ENCODE measurements around the gene P2RY12.
A peak's percentile ranks its signal among the peaks of the same experiment; 100 is the strongest.

The P2RY12 gene

GRCh38 chr3:151384741-151385174, at the start of gene P2RY12:
Gene P2RY12, minus strand, starts transcription at chr3:151384753. Its CDS starts 45,908 bp downstream, at chr3:151338845.
- no peak for DNase-seq (ENCODE audit: low read depth)

DNA sequence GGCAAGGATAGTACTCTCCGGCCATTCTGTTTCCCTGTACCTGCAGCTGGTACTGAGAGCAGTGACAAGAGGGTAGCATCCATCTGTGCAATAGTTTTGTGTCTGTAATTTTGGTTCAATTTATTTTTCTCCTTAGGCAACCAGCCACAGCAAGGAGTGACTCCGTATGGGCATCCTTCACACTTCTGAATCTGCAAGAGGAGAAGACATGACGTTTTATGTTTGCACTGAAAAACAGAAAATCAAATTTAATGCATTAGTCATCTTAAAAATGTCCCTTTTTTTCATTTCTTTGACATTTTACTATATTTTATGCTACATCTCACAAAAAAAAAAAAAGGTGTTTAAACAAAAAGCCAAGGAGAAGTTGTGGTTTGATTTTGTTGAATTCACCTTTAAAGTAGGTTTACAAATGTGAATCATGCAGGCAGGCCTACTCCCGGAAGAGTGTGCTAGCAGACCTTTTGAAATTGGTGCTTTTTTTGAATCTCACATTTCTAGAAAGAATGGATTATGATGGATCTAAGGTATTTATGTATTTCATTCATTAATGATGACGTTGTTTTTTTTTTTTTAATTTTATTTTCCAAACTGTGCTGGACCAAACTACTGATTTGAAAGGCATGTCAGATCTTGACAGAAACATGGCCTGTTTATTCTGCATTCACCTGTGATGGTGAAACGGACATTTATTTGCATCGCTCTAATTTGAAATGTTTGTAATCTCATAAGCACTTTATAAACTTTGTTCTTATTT, 48.2 kb upstream of the P2RY12 start:
- no peak for DNase-seq (ENCODE audit: low read depth)

DNA sequence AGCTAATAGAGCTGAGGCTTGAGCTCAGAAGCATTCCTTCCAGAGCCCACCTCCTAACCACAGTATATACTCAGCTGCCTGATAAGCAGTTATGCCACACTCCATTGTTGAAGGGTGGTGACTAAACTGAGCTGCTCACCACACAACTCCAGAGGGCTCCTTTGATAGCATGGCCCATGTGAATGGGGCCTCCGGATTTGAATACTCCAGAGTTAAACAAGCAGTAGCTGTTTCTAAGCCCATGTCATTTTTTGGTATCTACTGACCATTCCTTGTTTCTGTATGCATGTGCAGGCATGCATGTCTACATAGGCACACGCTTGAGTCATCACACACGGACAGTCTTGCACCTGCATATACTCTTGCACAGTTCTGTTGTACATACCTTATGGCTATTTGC, 47.4 kb upstream of the P2RY12 start:
- DNase-seq (ENCODE audit: low read depth), result no peak

DNA sequence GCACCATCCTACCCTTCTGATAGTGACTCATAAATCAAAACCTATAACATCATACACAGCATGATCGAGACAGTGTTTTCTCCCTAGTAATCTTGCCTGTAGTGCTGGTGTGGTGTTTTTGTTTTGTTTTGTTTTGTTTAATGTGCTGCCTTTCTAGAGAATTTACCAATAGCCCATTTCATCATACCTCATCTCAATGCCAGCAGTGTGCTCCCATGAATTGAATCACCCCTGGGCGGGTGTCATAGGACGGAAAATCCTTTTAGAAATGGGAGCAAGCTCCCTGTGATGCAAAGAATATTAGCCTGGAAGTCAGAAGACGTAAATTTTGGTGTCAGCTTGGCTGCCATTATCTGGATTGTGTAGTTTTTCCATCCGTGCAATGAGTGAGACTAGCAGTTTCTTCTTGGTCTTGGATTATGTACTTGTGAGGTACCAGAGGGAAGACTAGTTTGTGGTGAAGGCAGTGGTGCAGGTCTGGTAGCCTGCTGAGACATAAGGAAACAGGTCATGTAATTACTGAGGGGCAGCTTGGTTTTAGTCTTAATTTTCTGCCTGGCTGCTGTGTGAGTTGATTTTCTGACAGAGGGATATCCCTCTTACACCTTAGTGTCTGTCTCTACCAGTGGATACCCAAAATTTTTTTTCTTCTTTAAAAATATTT, 46.4 kb upstream of the P2RY12 start:
- peak; percentile 2 for DNase-seq (ENCODE audit: low read depth)

GRCh38 chr3:151428386-151428785, 43.8 kb upstream of the P2RY12 start:
- no peak for DNase-seq (ENCODE audit: low read depth)

- no peak for DNase-seq (ENCODE audit: low read depth)
Observed at GRCh38 chr3:151426341-151426657, 41.7 kb upstream of the P2RY12 start.

GRCh38 chr3:151425627-151426340, 41.2 kb upstream of the P2RY12 start:
- DNase-seq (ENCODE audit: low read depth), result no peak

DNA sequence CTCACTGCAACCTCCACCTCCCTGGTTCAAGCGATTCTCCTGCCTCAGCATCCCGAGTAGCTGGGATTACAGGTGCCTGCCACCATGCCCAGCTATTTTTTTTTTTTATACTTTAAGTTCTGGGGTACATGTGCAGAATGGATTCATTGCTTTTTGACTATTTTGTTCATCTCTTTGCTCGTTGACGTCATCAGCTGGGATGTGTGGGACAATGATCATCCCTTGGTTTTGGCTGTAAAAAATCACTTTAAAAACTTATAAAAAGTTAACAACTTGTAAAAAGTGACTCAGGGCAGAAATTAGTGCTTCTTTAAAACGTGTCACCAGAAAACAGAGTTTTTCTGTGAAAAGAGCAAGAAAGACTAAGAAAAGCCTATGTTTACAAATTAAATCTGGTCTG, 38.5 kb upstream of the P2RY12 start:
- no peak for DNase-seq (ENCODE audit: low read depth)

DNA sequence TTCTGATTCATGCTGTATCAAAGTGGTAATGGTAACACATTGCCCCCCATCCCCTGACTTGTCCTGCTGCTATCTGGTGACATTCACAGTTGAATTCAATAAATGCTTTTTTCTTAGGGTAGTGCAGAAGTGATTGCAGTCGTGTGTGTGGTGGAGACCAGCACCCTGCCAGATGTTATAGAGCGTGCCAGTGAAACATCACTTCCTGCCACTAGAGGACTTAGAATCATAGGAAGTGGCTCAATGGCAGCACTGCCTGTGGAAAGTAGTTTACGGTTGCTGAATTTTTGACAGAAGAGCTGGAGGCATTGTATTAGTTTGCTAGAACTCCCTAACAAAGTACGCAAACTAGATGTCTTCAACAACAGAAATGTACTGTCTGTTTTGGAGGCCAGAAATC, 37.4 kb upstream of the P2RY12 start:
- no peak for DNase-seq (ENCODE audit: low read depth)

DNA sequence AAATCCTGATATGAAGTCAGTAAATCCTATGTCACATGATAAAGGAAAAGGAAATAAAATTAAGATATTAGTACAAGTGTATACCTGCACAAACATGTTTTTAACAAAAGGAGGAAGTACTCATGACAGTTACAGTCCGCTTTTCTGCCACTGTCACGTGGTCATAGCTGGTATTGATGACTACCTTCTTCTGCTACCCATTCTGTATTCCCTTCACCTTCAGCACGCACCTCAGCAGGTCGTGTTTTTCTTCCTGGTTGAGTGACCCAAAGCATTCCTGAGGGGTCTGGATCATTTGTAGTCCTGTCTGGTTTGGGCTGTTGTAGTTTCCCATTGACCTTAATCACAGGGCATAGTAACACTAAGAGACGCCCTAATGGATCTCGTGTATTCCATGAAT, 35.3 kb upstream of the P2RY12 start:
- no peak for DNase-seq (ENCODE audit: low read depth)

DNA sequence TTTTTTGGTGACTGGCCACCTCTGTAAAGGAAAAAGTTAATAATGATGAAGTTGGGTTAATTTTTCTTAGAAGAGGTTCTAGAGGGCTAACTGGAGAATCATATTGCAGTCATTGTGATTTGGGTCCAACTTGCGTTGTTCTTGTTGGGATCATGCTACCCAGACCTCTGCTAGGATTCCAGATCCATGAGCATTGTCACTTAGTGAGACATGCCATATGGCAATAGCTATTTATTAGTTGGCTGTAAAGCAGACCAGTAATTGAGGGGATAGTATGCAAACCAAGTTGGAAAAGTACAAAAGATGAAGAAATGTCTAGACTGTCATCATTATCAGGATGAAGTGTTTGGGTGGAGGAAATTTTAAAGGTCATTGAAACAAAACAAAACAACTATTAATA, 30.7 kb upstream of the P2RY12 start:
- no peak for DNase-seq (ENCODE audit: low read depth)

- DNase-seq (ENCODE audit: low read depth), result no peak
Observed at GRCh38 chr3:151412989-151413388, 28.4 kb upstream of the P2RY12 start.

- DNase-seq (ENCODE audit: low read depth), result no peak
Observed at GRCh38 chr3:151410891-151411559, 26.5 kb upstream of the P2RY12 start.

DNA sequence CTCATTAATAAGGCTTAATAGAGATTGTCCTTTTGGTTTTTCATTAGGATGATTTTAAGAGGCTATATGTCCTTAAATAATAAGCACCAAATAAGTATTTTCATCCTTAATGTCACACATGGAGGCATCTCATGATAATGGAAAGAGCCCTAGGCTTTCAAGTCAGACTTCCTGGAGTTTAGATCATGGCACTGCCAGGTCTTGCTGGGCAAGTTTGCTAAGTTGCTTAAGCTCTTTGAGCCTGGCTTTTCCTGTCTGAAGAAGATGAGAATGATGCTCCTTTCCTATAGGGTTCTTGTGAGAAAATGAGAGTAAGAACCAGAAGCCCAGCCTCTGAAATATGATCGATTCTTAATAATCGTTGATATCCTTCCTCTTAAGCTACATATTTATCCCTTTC, 23.4 kb upstream of the P2RY12 start:
- DNase-seq (ENCODE audit: low read depth), result no peak

DNA sequence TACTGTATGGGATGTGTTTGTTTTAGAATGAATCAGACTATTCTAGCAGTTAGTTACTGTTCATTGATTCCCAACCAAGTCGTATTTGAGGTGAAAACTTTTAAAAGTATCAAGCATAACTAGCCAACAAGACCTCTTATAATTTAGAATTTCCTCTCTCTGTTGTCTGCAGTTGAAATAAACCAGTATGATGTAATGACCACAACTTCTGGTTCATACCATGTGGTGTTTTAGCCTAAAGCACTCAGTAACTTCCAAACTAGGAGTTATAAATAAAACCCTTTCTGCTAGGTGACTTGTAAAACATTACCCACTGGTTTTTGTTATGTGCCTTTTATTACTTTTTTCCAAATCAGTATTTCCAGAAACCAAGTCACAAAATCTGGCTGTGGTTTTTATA, 19.8 kb upstream of the P2RY12 start:
- no peak for DNase-seq (ENCODE audit: low read depth)

- DNase-seq (ENCODE audit: low read depth), result no peak
Observed at GRCh38 chr3:151403246-151403645, 18.7 kb upstream of the P2RY12 start.

- DNase-seq (ENCODE audit: low read depth), result no peak
Observed at GRCh38 chr3:151402349-151402748, 17.8 kb upstream of the P2RY12 start.

DNA sequence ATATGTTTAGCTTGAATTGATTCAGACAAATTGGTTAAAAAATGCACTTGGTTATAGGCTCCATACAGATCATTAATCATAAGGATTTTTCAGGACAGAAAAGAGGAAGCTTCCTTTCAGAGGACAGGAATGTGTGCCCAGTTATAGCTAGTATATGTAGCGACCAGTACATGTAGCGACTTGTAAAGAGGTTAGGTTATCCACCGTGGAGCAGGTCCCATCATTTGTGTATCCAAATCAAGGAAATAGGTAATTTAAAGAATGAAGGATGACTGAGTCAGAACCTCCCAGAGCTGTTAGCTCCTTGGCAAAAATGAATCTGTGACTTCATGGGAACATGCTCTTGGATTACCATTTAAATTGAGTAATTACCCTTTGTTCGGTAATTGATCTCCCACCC, 15.8 kb upstream of the P2RY12 start:
- DNase-seq (ENCODE audit: low read depth), result no peak

DNA sequence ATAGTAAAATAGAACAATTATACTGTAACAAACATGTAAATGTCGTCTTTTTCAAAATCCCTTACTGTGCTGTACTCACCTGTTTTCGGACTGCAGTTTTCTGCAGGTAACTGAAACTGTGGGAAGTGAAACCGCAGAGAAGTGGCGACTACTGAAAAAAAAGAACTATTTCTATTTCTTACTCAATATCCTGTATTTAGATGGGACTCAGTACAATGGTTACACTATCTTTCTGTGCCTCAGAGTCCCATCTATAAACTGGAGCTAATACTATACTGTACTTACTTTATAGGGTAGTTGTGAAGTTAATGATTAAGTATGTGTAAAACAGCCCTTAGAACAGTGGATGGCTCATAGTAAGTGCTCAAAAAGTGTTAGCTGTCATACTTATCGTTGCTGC, 14.3 kb upstream of the P2RY12 start:
- DNase-seq (ENCODE audit: low read depth), result no peak

- DNase-seq (ENCODE audit: low read depth), result no peak
Observed at GRCh38 chr3:151395806-151396205, 11.3 kb upstream of the P2RY12 start.

DNA sequence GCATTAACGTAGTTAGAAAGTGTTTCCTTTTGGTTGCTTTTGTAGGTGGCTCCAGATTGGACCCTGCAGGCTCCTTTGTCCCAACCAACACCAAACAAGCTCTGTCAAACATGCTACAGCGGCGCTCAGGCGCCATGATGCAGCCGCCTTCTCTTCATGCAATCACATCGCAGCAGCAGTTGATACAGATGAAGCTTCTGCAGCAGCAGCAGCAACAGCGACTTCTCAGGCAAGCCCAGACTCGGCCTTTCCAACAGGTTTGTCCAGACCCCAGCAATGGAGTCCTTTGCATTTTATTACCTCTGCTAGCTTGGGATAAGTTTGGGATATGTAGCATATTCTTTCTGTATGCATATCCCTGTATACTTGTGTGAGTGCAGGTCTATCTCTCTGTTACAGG, 10.1 kb upstream of the P2RY12 start:
- no peak for DNase-seq (ENCODE audit: low read depth)

- DNase-seq (ENCODE audit: low read depth), result no peak
Observed at GRCh38 chr3:151393941-151394340, 9.4 kb upstream of the P2RY12 start.
